HG03066 (cell line): Measurements from ENCODE around the gene ZNF334.

Source experiments
- ATAC-seq: cut with Tn5 transposase; IDR thresholded peaks from one replicate; pipeline ENCODE4 v1.9.1; 2021; ENCODE audit warnings: low read depth; ENCODE audit not compliant: unreplicated experiment

ZNF334 gene

DNA sequence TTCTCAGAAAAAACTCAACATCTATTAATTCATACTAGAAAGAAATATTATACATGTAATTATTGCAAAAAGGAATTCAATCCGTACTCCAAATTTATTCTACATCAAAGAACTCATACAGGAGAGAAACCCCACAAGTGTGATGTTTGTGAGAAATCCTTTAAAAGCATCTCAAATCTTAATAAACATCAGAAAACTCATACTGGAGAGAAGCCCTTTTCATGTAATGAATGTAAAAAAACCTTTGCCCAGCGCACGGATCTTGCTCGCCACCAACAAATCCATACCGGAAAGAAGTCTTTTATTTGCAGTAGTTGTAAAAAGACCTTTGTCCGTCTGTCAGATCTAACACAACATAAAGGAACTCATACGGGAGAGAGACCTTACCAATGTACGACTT is 22.0 kb downstream of the ZNF334 start:
- ATAC-seq: no peak

DNA sequence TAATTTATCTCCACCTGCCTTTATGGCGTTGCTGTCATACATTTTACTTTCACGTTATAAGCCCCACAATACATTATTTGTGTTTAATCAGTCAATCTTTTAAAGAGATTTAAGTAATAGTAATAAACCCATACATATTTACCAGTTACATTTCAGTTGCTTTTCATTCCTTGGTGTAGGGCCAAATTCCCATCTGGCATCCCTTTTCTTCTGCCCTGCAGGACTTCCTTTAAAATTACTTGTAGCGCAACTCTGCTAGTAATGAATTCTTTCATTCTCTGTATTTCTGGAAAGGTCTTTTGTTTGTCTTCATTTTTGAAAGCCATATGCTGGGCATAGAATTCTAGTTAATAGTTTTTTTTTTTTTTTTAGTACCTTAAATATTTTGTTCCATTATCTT is 24.9 kb downstream of the ZNF334 start:
- ATAC-seq: no peak

DNA sequence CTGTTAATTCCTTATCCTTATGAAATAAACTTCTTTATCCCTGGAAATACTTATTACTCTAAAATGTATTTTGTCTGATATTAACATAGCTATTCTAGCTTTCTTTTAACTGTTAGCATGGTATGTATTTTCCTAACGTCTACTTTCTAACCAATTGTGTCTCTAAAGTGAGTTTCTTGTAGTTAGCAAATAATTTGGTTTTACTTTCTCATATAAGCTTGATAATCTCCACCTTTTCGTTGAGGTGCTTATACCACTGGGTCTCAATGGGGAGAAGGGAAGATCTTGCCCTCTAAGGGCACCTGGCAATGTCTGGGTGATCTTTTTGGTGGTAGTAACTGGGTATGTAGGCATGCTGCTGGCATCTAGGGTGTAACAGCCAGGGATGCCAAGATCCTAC is 25.7 kb downstream of the ZNF334 start:
- ATAC-seq: no peak

DNA sequence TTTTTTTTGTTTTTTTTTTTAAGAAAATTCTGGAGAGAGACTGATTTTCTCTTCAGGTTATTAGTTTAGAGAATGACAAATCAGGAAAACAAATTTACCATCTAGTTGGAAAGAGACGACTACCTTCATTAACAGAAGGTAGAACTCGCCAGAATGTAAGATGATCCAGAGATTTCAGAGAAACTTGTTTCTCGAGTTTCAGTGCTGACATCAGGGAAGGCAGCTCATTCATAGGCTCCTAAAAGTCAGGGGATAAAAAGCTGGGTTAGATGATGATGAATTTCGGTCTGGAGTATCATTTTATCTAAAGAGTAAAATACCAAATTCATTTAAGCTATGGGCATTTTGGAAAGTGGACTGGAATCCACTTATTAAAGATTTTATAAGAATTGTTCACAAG is 27.9 kb downstream of the ZNF334 start:
- no peak for ATAC-seq

DNA sequence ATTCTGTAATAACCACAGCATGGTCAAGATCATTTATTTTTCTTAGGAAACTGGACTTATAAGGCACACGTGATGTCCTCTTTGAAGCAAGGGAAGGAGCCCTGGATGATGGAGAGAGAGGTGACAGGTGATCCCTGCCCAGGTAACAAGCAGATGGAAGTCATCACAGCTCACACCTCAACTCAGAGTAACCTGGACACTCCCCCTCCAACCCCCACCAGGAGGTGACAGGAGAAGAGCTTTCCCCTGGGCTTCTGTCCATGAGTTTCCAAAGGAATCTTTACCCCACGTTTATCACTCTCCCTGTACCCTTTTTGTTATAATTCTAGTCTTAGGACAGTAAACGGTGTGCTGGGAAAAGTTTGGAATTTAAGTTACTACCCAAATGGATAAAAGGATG is 28.4 kb downstream of the ZNF334 start:
- no peak for ATAC-seq

DNA sequence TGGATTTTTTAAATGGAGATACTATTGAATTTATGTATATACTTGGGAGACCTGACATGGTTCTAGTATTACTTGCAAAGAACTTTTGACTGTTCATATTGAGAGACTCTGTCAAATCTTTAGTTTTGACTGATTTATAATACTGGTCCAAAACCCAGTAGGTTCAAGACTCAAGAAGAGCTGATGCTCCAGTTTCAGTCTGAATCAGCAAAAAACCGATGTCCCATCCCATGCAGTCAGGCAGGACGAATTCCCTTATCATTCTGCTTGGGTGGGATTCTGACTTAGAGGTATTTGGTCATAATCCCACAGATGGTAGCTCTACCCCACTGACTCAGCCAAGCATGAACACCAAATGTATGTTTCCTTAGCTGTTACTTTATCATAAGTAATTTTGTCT is 29.5 kb downstream of the ZNF334 start:
- ATAC-seq: no peak

DNA sequence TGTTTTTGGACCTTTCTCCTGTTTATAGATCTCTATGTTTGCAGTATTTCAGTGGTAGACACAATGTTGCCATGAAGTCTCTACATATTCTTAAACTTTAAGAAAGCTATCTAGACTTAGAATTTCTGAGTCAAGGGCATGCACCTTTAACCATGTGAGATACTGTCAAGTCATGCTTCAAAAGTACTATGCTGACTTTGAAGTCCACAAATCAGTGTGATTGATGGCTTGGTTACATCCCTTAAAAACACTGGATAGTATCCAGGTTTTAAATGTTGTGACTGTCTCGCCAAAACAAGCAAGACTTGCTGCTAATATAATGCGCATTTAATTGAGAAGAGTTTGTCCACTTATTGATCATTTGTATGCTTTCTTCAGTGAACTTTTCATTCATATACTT is 30.5 kb downstream of the ZNF334 start:
- no peak for ATAC-seq

DNA sequence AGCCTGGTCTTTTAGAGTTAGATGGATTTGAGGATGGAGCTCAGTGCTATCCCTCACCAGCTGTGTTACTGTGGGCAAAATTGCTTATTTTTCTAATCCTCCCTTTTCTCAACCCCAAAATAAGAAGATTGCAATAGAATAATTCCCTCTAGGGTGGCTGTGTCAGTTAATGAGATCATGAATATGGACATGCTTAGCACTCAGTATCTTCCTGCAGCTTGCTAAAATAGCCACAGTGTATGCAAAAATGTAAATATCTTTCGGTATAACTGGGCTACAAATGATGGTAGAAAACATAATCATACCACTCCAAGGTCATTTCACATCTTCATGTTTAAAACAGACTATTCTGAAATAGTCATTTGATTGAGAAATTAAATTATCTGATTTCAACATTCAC is 35.7 kb downstream of the ZNF334 start:
- no peak for ATAC-seq

DNA sequence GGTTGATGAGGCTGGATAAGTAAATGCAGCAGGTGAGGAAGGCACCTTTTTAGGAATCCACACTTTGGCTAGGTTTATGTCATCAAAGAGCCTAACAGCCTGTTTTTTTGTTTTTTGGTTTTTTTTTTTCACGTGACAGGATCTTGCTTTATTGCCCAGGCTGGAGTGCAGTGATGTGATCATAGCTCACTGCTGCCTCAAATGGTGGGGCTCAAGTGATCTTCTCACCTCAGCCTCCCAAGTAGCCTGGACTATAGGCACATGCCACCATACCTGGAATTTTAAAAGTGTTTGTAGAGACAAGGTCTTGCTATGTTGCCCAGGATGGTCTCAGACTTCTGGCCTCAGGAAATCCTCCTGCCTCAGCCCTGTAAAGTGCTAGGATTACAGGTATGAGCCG is 36.1 kb downstream of the ZNF334 start:
- no peak for ATAC-seq

DNA sequence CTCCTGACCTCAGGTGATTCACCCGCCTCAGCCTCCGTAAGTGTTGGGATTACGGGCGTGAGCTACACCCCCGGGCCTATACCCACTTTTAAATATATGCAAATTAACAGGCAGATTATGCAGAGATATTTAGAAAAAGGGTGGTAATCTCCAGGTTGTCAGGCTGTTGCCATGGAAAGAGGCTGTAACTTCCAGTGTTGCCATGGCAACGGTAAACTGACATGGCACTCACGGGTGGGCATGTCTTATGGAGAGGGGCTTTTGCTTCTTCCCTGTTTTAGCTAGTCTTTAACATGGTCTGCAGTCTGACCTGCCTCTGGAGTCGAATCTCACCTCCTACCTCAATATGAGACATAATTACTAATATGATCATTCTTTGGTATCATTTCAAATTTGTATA is 44.9 kb downstream of the ZNF334 start:
- ATAC-seq: no peak

DNA sequence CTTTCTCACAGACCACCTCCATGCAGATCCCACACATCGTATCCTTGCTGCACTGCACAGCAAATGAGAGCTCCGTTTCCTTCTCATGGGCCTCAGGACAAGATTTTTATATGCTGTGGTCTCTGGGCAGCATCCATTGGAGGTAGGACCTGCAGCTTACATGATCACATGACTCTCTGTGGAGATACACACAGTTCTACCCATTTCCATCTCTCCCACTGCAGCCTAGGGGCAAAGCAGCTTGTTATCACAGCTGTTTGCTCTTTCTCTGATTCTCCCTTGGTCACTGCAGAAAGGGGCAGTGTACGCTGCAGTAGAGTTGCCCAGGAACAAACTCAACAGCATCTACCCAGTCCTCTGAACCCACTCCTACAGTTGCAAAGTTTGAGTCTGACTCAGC is 48.9 kb downstream of the ZNF334 start:
- no peak for ATAC-seq

DNA sequence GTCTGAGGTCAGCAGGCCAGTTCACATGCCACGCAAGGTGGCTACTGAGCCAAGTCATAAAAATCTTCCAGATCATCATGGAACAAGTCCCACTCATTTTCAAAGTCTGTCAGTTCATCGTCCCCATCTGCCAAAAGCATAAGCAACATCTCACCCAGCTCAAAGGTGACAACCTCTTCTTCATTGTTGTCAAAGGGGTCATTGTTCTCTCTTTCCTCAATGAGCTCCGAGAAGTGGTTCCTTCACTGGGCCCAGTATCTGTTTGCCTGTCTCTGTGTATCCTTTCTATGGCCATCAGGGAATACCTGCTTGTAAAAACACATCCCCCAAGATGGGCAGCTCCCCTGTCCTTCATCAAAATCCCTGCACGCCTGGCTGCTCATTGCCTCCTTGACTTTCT is 49.5 kb downstream of the ZNF334 start:
- no peak for ATAC-seq

DNA sequence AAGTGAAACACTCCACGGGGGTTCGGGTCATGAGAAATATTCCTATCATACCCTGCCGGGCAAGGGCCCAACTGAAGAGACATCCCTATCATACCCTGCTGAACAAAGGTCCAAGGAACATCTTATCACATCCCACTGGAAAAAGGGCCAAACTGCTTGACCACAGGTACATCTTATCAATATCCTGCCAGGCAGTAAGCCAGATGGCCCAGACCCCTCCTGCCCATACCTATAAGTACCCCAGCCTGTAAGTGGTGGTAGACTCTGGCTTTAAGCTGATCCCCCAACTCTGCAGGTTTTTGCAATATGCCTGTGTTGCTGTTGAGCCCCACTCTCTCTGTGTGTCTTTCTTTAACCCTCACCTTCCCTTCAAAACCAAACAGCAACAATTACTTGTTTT is 51.6 kb downstream of the ZNF334 start:
- ATAC-seq: no peak

DNA sequence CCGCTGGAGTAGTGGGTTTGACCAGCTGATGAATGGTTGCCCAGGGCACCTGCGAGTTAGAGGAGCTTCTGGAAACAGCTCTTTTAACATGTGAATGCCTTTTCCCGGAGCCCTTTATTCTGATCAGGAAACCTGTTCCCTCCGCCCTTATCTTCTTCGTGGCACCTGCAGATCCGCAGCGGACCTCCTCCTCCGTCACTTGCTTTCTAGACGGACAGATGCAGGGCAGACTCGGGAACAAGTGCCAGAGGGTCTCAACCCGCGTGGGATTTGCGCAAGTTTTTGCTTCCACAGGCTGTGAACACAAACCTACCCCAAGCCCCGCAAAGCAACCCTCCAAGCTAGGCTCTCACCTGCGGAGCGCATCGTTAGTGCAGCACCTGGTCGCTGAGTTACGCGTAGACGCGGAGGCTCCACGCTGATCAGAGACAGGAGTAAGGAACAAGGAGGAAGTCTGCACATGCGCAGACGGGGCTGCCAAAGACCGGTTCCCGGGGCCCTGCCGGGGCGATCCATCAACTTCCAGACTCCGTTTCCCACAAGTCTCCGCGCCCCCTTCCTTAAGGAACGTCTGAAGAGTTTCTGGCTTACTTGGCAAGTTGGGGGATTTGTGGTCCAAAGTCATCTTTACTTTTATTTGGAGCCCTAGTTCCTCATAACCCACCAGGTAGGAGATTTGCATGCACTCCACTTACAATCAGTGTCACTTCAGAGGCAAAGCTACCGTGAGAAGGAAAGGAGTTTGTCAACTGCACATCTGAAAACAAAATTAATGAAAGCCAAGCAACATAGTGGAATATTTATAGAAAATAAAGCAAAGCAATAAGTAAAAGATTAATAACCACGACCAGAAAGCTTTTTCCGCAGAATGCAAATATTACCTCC is 54.3 kb downstream of the ZNF334 start:
- ATAC-seq: no peak

DNA sequence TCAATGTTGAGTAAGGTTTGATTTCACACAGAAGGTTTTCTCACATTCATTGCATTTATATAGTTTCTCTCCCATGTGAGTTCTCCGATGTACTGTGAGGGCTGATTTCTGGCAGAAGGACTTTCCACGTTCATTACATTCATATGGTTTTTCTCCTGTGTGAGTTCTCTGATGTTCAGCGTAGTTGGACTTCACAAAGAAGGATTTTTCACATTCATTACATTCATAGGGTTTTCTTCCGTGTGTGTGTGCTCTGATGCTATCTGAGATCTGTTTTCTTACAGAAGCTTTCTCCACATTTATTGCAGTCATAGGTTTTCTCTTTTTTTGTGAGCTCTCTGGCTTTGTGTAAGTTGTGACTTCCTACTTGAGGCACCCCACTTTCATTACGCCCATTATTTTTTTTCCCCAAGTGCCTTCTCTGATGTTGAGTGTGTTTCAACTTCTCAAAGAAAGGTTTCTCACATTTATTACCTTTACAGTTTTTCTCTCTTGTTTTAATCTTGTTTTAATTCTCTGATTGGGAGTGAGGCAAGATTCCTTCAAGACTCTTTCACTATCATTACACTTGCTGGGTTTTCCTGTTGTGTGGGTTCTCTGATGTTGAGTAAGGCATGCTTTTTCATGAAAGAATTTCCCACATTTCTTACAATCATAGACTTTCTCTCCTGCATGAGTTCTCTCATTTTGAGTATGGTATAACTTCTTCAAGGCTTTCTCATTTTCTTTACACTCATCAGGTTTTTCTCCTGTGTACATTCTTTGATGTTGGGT is 56.9 kb downstream of the ZNF334 start:
- no peak for ATAC-seq

DNA sequence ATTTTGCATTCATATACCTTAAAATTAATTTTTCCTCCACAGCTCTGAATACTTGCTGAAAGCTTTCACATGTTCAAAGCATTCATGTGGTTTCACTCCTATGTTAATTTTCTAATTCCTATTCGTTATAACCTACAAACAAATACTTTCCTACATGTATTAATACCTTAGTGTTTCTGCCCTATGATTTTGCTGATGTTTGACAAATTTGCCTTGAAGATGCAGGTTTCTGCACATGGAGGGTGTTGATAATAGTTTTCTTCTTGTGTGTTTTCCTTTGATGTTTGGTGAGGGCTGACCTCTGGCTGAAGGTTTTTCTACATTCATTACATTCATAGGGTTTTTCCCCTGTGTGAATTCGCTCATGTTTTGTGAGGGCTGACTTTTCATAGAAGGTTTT is 57.6 kb downstream of the ZNF334 start:
- no peak for ATAC-seq
